Astrocyte of the hippocampus (primary cell): ENCODE measurements around the gene MAPKBP1.
A peak's percentile ranks its signal among the peaks of the same experiment; 100 is the strongest.
"Not testable (repeated sequence)": the region's sequence is repeated elsewhere in the genome, so short reads cannot be mapped to it uniquely, and the experiment has no call there.

ENCODE experiments used
- DNase-seq: peaks from one replicate; pipeline ENCODE4 v3.0.0; 2011; ENCODE audit warnings: low read depth, low spot score

MAPKBP1 gene, protein sequence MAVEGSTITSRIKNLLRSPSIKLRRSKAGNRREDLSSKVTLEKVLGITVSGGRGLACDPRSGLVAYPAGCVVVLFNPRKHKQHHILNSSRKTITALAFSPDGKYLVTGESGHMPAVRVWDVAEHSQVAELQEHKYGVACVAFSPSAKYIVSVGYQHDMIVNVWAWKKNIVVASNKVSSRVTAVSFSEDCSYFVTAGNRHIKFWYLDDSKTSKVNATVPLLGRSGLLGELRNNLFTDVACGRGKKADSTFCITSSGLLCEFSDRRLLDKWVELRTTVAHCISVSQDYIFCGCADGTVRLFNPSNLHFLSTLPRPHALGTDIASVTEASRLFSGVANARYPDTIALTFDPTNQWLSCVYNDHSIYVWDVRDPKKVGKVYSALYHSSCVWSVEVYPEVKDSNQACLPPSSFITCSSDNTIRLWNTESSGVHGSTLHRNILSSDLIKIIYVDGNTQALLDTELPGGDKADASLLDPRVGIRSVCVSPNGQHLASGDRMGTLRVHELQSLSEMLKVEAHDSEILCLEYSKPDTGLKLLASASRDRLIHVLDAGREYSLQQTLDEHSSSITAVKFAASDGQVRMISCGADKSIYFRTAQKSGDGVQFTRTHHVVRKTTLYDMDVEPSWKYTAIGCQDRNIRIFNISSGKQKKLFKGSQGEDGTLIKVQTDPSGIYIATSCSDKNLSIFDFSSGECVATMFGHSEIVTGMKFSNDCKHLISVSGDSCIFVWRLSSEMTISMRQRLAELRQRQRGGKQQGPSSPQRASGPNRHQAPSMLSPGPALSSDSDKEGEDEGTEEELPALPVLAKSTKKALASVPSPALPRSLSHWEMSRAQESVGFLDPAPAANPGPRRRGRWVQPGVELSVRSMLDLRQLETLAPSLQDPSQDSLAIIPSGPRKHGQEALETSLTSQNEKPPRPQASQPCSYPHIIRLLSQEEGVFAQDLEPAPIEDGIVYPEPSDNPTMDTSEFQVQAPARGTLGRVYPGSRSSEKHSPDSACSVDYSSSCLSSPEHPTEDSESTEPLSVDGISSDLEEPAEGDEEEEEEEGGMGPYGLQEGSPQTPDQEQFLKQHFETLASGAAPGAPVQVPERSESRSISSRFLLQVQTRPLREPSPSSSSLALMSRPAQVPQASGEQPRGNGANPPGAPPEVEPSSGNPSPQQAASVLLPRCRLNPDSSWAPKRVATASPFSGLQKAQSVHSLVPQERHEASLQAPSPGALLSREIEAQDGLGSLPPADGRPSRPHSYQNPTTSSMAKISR (N-terminal part only)

DNA sequence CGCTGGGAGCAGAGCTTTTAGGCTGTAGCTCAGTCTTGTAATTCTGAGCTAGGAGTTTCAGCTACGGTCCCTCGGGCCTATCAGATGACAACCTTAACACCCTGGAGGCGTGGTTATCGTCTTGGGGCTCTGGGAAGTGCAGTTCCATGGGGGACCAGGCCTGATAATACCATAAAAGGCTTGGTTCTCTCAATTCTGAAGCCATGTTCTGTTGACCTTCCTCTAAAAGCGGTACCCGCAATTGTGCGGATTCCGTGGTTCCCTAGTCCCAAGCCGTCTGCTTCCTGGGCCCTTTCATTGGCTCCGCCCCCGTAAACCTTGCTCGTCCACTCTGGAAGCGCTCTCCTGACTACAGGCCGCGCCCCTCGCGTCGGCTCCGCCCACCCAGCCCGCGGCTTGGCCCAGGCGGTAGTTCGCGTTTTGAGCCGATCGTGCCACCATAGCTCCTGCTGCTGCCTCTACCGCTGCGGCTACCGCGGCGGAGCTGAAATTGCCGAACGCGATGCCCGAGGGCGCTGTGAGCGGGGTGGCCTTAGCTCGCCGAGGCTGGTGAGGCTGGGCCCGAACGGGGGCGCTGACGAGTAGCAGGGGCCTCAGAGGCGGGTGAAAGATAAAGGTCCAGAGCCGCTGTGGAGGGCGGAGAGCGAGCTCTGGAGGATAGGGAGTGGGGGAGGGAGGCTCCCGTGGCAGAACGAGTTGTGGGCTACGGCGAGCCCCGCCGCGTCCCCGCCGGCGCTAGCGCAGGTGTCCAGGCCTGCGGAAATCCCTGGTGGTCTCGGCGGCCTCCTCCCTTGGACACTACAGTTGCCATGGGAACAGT, at the start of gene MAPKBP1:
TSS of gene MAPKBP1 (plus strand) at position 423 of the 820 bp plus-strand sequence. CDS start 792 bp downstream, outside the sequence.
- peak; percentile 100 for DNase-seq

DNA sequence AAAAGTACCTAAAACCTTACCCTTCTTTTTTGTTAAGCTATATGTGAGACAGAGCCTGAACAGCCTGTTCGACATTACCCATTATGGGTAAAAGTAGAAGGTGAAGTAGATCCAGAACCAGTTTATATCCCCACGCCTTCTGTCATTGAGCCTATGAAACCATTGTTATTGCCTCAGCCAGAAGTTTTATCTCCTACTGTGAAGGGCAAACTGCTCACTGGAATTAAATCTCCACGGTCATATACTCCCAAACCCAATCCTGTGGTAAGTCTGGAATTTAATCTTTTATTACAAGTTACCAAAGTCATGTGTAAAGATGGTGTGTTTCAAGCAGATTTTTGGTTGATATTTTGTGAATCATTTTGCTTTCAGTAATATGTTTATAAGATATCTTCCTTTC, 47.1 kb upstream of the MAPKBP1 start:
- DNase-seq: peak; percentile 62

DNA sequence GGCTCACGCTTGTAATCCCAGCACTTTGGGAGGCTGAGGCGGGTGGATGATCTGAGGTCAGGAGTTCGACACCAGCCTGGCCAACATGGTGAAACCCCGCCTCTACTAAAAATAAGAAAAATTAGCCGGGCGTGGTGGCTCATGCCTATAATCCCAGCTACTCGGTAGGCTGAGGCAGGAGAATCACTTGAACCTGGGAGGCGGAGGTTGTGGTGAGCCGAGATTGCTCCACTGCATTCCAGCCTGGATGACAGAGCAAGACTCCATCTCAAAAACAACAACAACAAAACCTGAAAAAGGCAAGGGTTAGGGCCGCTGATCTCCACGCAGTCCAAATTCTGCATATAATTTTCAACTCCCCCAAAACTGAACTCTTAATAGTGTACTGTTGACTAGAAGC, 46.2 kb upstream of the MAPKBP1 start:
- DNase-seq: peak; percentile 22

DNA sequence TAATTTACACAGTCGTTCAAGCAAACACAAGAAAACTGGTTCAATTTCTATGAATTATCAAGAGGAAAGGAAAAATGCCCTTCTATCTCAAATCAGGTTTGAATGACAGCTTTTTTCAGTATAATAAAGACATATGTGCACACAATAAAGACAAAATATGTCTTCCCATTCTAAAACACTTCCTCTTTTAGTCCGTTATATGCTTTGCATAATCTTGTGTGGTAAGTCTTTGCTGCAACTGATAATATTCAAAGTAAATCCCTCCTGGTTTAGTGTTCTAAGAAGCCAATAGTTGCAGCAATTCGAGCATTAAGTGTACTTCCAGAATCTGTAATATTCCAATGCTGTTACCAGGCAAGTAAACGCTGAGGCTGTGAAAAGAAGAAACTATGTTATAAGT, 43.7 kb upstream of the MAPKBP1 start:
- DNase-seq: no peak

DNA sequence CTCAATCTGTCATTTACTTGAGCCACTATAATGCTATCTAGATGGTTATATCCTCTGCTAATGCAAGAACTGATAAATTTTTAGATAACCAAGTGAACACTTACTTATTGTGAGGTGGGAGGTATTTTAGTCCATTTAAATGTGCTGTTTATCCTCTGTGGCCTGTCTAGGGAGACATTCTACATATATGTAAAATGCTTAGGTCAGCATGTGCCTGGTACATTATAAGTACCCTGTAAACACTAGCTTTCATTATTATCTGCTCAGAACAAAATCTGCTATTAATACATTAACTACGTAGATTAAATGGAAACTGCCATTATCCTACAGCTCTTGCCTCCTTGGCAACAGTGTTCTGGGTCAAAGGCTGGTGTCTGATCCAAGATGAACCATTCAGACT, 41.8 kb upstream of the MAPKBP1 start:
- no peak for DNase-seq

DNA sequence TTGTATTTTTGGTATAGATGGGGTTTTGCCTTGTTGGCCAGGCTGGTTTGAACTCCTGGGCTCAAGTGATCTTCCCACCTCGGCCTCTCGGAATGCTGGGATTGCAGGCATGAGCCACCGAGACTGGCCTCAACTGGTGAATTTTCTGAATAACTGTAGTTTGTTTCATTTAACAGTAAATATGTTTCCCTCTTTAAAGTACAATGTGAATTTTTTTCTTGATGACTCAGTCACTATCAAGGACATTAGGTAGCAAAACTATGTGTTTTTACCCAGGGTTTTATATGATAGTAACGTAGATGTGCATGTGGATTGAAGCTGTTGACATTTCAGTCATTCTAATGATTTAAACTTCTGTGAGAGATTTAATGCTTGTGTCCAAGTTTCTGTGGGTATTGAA, 40.2 kb upstream of the MAPKBP1 start:
- DNase-seq: peak; percentile 34

DNA sequence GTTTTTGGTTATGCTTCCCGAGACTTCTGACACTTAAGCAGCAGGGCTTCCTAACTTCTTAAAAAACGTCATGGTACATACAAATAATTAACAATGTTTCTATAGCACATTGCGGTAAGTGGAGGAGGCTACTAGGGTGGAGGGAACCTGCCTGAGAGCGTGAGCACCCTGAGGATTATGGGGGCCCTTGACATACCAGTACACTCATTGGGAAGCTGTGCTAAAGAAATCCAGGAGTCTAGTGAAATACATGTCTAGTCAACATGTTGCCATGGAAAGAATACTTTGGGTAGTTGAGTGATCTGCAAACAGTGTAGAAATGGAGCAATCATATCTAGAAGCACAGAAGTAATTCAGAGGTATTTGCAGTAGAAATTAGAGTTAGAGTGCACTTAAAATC, 39.2 kb upstream of the MAPKBP1 start:
- no peak for DNase-seq

DNA sequence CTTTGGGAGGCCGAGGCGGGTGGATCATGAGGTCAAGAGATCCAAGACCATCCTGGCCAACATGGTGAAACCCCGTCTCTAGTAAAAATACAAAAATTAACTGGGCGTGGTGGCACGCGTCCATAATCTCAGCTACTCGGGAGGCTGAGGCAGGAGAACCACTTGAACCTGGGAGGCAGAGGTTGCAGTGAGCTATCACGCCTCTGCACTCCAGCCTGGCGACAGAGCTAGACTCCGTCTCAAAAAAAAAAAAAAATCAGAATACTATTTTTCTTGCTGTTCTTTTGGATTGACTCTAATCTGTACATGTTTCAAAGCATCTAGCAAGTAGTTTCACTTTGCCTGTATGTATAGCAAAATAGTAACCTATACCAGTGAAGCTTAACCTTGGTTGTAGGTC, 38.8 kb upstream of the MAPKBP1 start:
- not testable (repeated sequence) for DNase-seq

DNA sequence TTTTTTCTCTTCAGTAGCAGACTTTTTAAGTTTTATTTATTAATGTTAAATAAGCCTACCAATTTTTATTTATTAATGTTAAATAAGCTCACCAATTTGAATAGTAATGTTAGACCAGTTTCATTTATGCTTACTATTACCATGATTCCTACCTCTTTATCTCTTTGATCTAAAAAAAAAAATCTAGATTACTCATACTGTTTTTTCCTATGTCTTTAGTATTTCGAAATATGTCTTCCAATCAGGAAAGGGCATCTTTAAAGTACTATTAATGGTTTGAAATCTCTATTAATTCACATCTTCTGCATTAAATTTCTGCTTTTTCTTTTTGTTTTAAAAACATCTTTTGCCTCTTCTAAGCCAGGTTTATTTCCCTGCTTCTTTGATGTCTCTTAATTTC, 27.5 kb upstream of the MAPKBP1 start:
- no peak for DNase-seq

DNA sequence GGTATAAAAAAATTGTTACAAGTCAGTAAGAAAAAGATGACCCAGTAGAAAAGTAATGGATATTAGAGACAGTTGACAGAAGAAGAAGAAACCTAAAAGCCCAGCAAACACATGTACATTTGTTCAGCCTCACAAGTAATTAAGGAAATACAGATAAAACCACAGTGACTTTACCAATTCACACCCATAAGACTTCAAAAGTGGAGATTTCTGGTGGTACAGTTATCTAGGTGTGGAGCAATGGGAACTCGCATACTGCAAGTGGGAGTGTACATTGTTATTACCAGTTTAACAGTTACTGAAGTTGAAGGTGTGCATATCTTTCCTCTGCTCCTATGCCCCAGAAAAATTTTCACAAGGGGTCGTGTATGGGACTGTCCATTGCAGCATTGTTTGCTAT, 18.1 kb upstream of the MAPKBP1 start:
- no peak for DNase-seq

DNA sequence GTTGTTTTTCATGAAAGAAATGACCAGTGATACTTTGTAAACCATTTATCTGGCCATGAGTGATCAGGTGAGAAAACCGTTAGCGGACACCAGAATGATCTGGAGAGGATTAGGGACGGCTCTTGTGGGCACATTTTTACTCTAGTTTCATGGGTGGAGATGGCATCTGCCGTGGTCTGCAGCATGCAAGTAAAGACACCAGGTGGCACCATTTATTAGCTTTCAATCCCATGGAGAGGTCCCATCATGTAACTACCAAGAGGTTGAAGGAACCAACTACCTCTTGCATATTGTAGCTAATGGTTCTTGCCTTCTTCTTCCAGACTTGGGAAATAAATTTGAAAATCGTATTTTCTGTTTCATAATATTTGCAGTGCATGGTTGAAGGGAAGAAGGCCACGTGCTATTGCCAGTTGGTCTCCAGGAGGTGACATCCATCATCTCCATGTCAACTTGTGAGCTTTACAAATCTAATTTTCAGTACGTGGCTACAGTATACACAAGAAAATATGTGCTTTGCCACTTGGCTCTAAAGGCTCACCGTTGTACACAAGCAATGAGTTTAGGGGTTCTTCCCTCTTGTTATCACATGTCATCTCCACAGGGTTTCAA, 1.5 kb upstream of the MAPKBP1 start:
- peak; percentile 80 for DNase-seq

DNA sequence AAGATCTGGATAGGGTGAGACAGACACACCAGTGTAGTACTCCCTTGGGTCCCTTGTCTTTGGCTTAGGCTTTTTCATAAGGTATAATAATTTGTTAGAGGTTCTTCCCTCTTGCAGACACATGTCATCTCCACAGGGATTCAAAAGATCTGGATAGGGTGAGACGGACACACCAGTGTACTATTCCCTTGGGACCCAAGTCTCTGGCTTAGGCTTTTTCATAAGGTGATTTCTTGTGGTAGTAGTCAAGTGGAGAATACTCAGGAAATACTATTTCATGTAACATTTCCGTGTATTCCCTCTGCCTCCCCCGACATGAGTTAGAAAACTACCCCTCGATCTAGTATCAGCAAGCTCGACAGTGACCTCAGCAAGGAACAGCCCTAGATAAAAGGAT, 954 bp upstream of the MAPKBP1 start:
- DNase-seq: no peak

DNA sequence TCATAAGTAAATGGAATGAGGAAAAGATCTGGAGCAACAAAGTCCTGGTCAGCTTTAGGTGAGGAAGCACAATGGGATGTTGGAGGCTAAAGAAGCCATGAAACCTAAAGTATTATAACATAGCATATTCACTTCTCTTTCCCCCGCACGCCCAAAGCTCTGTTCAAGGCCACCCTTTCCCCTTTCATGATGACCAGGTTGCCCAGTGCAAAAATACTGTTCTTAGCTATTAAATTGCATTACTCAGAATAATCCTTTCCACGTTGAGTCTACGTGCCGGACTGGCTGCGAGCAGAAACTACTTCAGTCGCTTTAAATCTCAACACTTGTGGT, 589 bp upstream of the MAPKBP1 start:
- DNase-seq: no peak

DNA sequence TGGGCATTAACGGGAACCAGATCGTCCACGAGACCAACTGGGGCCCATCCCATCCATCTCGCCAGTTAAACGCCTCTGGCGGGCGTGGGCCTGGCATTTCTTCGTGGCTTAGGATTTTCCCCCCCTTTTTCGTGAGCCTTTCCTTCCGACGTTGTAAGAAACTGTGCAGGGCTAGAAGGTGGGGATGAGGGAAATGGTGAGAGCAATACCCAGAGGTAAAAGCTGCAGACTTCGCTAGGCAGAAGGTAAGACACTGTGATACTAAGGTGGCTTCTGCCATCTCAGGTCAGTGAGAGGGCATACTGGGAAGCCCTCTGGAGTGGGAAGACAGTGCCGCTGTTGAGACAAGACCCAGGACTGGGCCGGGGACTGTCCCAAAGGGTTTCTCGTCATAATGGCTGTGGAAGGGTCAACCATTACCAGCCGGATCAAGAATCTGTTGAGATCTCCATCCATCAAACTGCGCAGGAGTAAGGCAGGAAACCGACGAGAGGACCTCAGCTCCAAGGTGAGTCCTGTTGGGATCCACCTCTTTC, 666 bp downstream of the MAPKBP1 start:
- DNase-seq: no peak

DNA sequence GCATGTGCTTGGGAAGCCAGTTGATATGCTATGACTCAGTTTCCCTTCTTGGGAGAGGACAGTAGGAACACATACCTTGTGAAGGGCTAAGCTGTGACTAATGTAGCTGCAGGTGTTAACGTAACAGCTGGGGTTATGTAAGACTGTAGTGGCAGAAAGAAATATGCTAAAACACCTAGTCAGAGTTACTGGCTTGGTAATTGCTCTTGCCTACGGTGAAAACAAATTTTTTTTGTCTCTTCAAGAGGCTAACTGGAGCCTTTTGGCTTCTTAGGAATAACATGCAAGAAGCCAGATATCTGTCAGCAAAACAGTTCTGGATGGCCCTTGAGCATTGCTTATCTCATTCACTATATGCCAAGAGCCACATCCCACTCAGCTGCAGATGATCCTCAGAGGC, 1.4 kb downstream of the MAPKBP1 start:
- DNase-seq: no peak

DNA sequence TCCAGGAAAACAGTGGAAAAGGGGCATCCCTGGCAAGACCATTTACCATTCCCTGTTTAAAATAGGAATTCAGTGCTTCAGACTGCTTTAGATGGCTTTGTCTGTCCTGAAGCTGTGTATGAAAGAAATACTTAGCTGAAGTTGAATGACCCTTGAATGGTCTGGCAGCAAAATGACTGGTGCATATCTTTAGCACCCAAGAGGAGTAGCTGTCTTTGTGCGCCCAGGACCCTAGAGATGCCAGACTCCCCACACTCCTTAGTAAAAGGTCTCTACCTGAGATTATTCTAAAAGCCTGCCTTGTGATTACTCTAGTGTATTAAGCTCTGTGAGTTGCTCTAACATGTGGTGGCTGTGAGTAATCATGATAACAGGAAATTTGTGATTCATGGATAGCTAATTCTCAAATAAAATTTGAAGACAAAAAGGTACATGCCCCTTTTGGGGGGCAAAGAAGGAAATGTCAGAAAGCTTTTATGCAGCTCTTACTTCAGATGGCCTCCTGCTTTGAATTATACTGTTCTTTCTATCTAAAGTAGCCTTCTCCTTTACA, 3.2 kb downstream of the MAPKBP1 start:
- no peak for DNase-seq

DNA sequence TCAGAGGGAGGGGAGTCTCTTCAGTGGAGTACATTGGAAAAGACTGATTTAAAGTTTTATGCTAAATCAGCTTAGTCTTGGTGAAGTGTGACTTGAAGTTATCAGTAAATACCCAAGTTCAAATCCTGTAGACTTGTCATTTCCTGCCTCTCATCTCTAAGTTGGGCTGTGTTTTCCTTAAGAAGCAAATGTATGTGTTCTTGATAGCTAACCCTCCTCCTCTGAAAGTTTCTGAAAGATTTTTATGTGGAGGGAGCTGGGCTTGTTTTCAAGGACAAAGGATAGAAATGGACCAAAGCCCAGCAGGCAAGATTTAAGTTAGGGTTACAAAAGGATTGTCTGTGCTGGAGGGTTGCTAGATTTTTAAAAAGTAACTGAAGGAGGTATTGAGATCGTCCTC, 4.2 kb downstream of the MAPKBP1 start:
- no peak for DNase-seq

DNA sequence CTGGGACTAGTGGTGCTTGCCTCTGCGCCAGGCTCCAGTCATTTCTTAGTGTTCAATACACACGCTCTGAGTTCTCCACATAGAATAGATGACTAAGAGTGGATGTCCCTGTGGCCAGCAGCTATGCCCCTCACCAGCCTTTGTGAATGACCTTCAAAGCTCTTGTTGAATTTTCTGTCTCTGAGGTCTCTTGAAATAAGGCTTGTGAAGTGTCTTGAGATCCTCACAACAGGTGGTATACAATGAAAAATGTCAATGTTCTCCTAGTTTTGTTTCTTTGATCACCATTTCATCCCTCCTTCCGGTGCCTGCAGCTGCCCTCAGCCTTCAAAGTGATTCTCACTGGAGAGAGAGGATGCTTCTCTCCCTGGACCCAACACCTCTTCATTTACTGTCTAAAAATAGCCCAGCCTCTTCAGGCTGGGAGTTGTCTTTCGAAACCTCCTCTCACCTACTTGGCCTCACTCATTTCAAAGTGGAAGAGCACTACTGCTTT, 5.4 kb downstream of the MAPKBP1 start:
- DNase-seq: no peak

DNA sequence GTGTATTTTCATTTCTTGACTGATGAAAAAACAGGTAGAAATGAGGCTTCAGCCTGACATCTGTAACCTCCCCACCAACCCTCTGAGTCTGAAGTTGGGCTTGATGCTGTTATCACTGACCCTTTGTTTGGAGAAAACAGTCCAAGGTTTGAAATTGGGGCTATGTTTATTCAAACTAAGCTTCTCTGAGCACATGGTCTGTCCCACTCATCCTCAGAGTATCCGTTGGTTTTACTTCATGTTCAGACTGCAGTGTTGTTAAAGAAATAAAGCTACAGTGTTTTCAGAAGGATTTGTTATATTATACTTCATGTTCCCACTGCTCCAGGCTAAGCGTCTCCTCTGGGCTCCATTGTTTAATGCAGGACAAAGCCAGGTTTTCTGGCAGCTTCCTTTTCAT, 6.0 kb downstream of the MAPKBP1 start:
- DNase-seq: no peak

DNA sequence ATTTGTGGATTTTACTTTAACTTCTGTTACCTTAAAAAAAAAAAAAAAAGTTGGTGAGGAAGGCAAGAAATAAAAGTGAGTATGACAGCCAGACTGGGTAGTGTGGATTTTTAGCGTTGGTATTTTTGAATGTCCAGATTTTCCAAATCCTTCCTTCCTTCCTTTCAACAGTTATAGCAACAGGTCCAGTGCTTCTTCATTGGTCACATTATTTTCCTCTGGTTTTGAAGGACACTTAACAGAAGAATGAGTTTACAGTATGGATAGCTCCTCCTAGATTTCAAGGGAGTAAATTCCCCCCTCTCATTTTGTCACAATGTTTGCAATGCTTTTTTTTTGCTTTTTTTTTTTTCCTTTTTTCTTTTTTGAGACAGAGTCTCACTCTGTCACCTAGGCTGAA, 6.4 kb downstream of the MAPKBP1 start:
- DNase-seq: no peak
